Sigmoid colon (tissue), 7 donors: ENCODE measurements around the gene ANKRD35. TPM values are rescaled to one million over a fixed set of nuclear protein-coding genes. Genes with fewer than 3 reads are reported as not detected.
A peak's percentile ranks its signal among the peaks of the same experiment; 100 is the strongest.
"Not testable (repeated sequence)": the region's sequence is repeated elsewhere in the genome, so short reads cannot be mapped to it uniquely, and the experiment has no call there.

Experiments used
- DNase-seq: peaks from one replicate; pipeline ENCODE4 v3.0.0-alpha.2; 2019
- H3K27ac ChIP-seq, 4 donors: fragments of 200-600 bp; sonication (generic); one replicate each; pipeline ENCODE4 v1.5.1; 2016 to 2019; ENCODE audit warnings: mild to moderate bottlenecking in 1 of 4
- H3K27me3 ChIP-seq, 3 donors: fragments of 200-600 bp; sonication (generic); one replicate each; pipeline ENCODE4 v1.5.1; 2019; ENCODE audit warnings: mild to moderate bottlenecking in 1 of 3
- H3K36me3 ChIP-seq, 4 donors: fragments of 200-600 bp; sonication (generic); one replicate each; pipeline ENCODE4 v1.5.1; 2016 to 2019
- H3K4me1 ChIP-seq, 4 donors: fragments of 200-600 bp; sonication (generic); one replicate each; pipeline ENCODE4 v1.5.1; 2017 to 2019
- H3K4me3 ChIP-seq, 4 donors: fragments of 200-600 bp; sonication (generic); one replicate each; pipeline ENCODE4 v1.5.1; 2017 to 2019; ENCODE audit warnings: mild to moderate bottlenecking in 2 of 4, moderate library complexity in 1 of 4
- H3K9me3 ChIP-seq, 4 donors: fragments of 200-600 bp in 3 of 4; sonication (generic) in 3 of 4; one replicate each; pipeline versions ENCODE4 v1.5.1 to v1.6.1; 2013 to 2019
- CTCF ChIP-seq, 4 experiments: fragments of 450-650 bp in 3 of 4; fragments of 200-600 bp in 1 of 4; IDR thresholded peaks; one replicate each; pipeline ENCODE4 v1.5.1; 2016 to 2019; ENCODE audit warnings: antibody characterized with exemption in 4 of 4, mild to moderate bottlenecking in 3 of 4, moderate library complexity in 2 of 4
- EP300 ChIP-seq, 4 donors: sonication (generic); formaldehyde crosslinking; IDR thresholded peaks; one replicate each; pipeline ENCODE4 v1.6.1; 2017; ENCODE audit warnings: antibody characterized with exemption in 4 of 4
- POLR2A ChIP-seq, 2 donors: fragments of 450-650 bp; IDR thresholded peaks; one replicate each; pipeline ENCODE4 v1.6.1; 2016; ENCODE audit warnings: antibody characterized with exemption in 2 of 2, mild to moderate bottlenecking in 2 of 2, moderate library complexity in 2 of 2
- POLR2AphosphoS5 ChIP-seq, 4 donors: sonication (generic); formaldehyde crosslinking; IDR thresholded peaks; one replicate each; pipeline ENCODE4 v1.6.1; 2017; ENCODE audit warnings: antibody characterized with exemption in 4 of 4
- whole genome bisulfite sequencing, 2 donors: extraction: QIAGEN DNeasy Blood & Tissue Kit; methylation state at CpG; one replicate each; pipeline ENCODE4 v1.1.7; 2013; 5-methylcytosine and 5-hydroxymethylcytosine counted together
- intact Hi-C: fragments of 100-400 bp; cut with DNase I; formaldehyde crosslinking; loops from one replicate; pipeline ENCODE4 v1.15.1; 2023
- polyA plus RNA-seq, 3 donors: library from polyadenylated mRNA; stranded (reverse); fragments of 200-250 nt; gene quantifications; one replicate each; pipeline ENCODE4 v1.2.3, GENCODE V29; 2013
- small RNA-seq, 3 donors: library from RNA; depleted of rRNA; stranded (forward); fragments of <200 nt; gene quantifications; one replicate each; pipeline ENCODE3, GENCODE V24; 2016
- total RNA-seq, 4 donors: library from RNA; depleted of rRNA; stranded (reverse); fragments of >200 nt; gene quantifications; one replicate each; pipeline ENCODE4 v1.1.0, GENCODE V29; 2016
- donor health status: healthy with polysubstance abuse.
- donor health status: Bipolar disorder and iron deficiency.
- donor health status: healthy.

The ANKRD35 gene
- total and polyA plus RNA-seq, 7 donors: 0.46 to 13.8 (median 5.2) TPM

GRCh38 chr1:145824499-145824842 is 61.2 kb downstream of the ANKRD35 start:
- 0% methylated on average over 7 of the region's 7 CpGs for WGBS, 2 donors
- Histone ChIP-seq H3K27ac (peak overlapping the region; percentile 86 to 91 (median 90)), H3K9me3 (no peaks in the 10 kb centered on the region), H3K27me3 (no peaks in the 10 kb centered on the region), H3K36me3 (peaks cover 12 to 36% (median 26%) of the 10 kb centered on the region in 4 donors), H3K4me3 (peak overlapping the region; percentile 66 to 89 (median 70)), H3K4me1 (peaks cover 0 to 22% (median 12%) of the 10 kb centered on the region in 4 donors)
- no peak for DNase-seq
- no peak for TF ChIP-seq CTCF (IDR thresholded peaks at IDR 0.05)
- TF ChIP-seq POLR2AphosphoS5 (IDR thresholded peaks at IDR 0.05): no peak
- TF ChIP-seq EP300 (IDR thresholded peaks at IDR 0.05): no peak
- no peak for TF ChIP-seq POLR2A (IDR thresholded peaks at IDR 0.05)
- intact Hi-C loops: no loop called here

GRCh38 chr1:145823565-145824498 is 61.8 kb downstream of the ANKRD35 start, which contains the start of the genes POLR3C and RNF115:
POLR3C (plus strand) TSS chr1:145824200; CDS start chr1:145825777, 1,577 bp downstream.
RNF115 (minus strand) TSS chr1:145824095; CDS start chr1:145823873, 222 bp downstream.
- H3K4me3 ChIP-seq: peak within 1 kb of the TSS; percentile 66 to 89 (median 70)
- peak; percentile 97 for DNase-seq
- peaks cover 0 to 22% (median 12%) of the 10 kb centered on the region in 4 donors for H3K4me1 ChIP-seq
- 0 to 1% methylated on average over 89 of the region's 89 CpGs for WGBS, 2 donors
- intact Hi-C loops: no loop called here
- H3K36me3 ChIP-seq: peaks cover 7 to 30% (median 20%) of the 10 kb centered on the region in 4 donors
- H3K27ac ChIP-seq: peak within 1 kb of the TSS; percentile 86 to 91 (median 90)
- H3K27me3 ChIP-seq: no peaks in the 10 kb centered on the region
- no peaks in the 10 kb centered on the region for H3K9me3 ChIP-seq
- TF ChIP-seq EP300 (IDR thresholded peaks at IDR 0.05): no peak
- TF ChIP-seq POLR2AphosphoS5 (IDR thresholded peaks at IDR 0.05): peak; percentile 76 to 96 (median 92)
- TF ChIP-seq CTCF (IDR thresholded peaks at IDR 0.05): no peak
- TF ChIP-seq POLR2A (IDR thresholded peaks at IDR 0.05): peak in 1 of 2 donors; percentile 62

GRCh38 chr1:145822779-145823331 is 62.8 kb downstream of the ANKRD35 start:
- peak overlapping the region in 2 of 4 donors; percentile 66 to 72 for H3K4me3 ChIP-seq
- H3K27me3 ChIP-seq, intact Hi-C loops, DNase-seq, H3K9me3 ChIP-seq: not testable (repeated sequence)
- H3K36me3 ChIP-seq: peaks cover 7 to 20% (median 13%) of the 10 kb centered on the region in 4 donors
- H3K27ac ChIP-seq: peak overlapping the region in 2 of 4 donors; percentile 63 to 91
- H3K4me1 ChIP-seq: peaks cover 0 to 22% (median 12%) of the 10 kb centered on the region in 4 donors
- 0 to 29% methylated on average over 4 of the region's 16 CpGs for WGBS, 2 donors

- H3K9me3 ChIP-seq, H3K4me3 ChIP-seq, DNase-seq, H3K4me1 ChIP-seq, intact Hi-C loops, H3K36me3 ChIP-seq, H3K27me3 ChIP-seq: not testable (repeated sequence)
- H3K27ac ChIP-seq: peak overlapping the region in 1 of 4 donors; percentile 60
- WGBS, 2 donors: 47 to 79% methylated on average over 4 of the region's 6 CpGs
These were observed 67.6 kb downstream of the ANKRD35 start for GRCh38 chr1:145818095-145818494.

Small RNAs within 50 kb of the gene (small RNA-seq; reads per million reads assigned to genes)
- gene MIR6736: 0 reads per million in 3 donors

Other genes starting within 250 kb of the ANKRD35 start
- gene PDZK1, start 178.5 kb downstream of the ANKRD35 start, total RNA-seq: not detected
- 1 to 10 TPM in 2 of 3 donors, under 1 TPM in 1; 0.51 to 9.7 (median 9.0) TPM for gene PDZK1, start 178.5 kb downstream of the ANKRD35 start, polyA plus RNA-seq
- gene CD160, start 166.4 kb downstream of the ANKRD35 start, total RNA-seq: not detected
- gene CD160, start 166.4 kb downstream of the ANKRD35 start, polyA plus RNA-seq: under 1 TPM in 2 of 3 donors, not detected in 1; 0.31 to 0.60 TPM
- gene RNF115, start 61.8 kb downstream of the ANKRD35 start, total RNA-seq: 10 to 100 TPM; 16.6 to 41.8 (median 23.1) TPM
- gene RNF115, start 61.8 kb downstream of the ANKRD35 start, polyA plus RNA-seq: 1 to 10 TPM; 3.0 to 4.7 (median 3.0) TPM
- 10 to 100 TPM; 18.3 to 37.7 (median 26.9) TPM for gene POLR3C, start 61.7 kb downstream of the ANKRD35 start, total RNA-seq
- 10 to 100 TPM in 2 of 3 donors, 1 to 10 TPM in 1; 9.0 to 16.1 (median 12.6) TPM for gene POLR3C, start 61.7 kb downstream of the ANKRD35 start, polyA plus RNA-seq
- 1 to 10 TPM; 1.6 to 9.1 (median 2.8) TPM for gene NUDT17, start 40.2 kb downstream of the ANKRD35 start, total RNA-seq
- gene NUDT17, start 40.2 kb downstream of the ANKRD35 start, polyA plus RNA-seq: 1 to 10 TPM in 2 of 3 donors, not detected in 1; 1.2 to 2.0 TPM
- gene PIAS3, start 26.8 kb downstream of the ANKRD35 start, total RNA-seq: 10 to 100 TPM; 17.5 to 37.9 (median 21.7) TPM
- 10 to 100 TPM in 1 of 3 donors, 1 to 10 TPM in 2; 5.4 to 13.8 (median 5.5) TPM for gene PIAS3, start 26.8 kb downstream of the ANKRD35 start, polyA plus RNA-seq
- 1 to 10 TPM; 2.5 to 7.4 (median 3.0) TPM for gene ITGA10, start 24.2 kb upstream of the ANKRD35 start, total RNA-seq
- gene ITGA10, start 24.2 kb upstream of the ANKRD35 start, polyA plus RNA-seq: 1 to 10 TPM in 1 of 3 donors, under 1 TPM in 1, not detected in 1; 0.23 to 1.1 TPM
- gene PEX11B, start 32.9 kb upstream of the ANKRD35 start, total RNA-seq: 10 to 100 TPM; 20.2 to 22.5 (median 20.6) TPM
- 10 to 100 TPM; 28.6 to 41.8 (median 33.6) TPM for gene PEX11B, start 32.9 kb upstream of the ANKRD35 start, polyA plus RNA-seq
- gene RBM8A, start 41.6 kb upstream of the ANKRD35 start, total RNA-seq: 100 to 1,000 TPM in 1 of 4 donors, 10 to 100 TPM in 3; 77.8 to 102 (median 96.8) TPM
- gene RBM8A, start 41.6 kb upstream of the ANKRD35 start, polyA plus RNA-seq: 100 to 1,000 TPM in 2 of 3 donors, 10 to 100 TPM in 1; 87.1 to 138 (median 101) TPM
- gene LIX1L, start 72.2 kb upstream of the ANKRD35 start, total RNA-seq: 10 to 100 TPM; 26.9 to 42.5 (median 36.0) TPM
- gene LIX1L, start 72.2 kb upstream of the ANKRD35 start, polyA plus RNA-seq: 1 to 10 TPM; 1.4 to 8.7 (median 3.0) TPM
- 1 to 10 TPM in 2 of 4 donors, under 1 TPM in 2; 0.33 to 1.9 (median 1.0) TPM for gene ANKRD34A, start 78.7 kb upstream of the ANKRD35 start, total RNA-seq
- gene ANKRD34A, start 78.7 kb upstream of the ANKRD35 start, polyA plus RNA-seq: under 1 TPM in 1 of 3 donors, not detected in 2; 0.41 TPM
- 10 to 100 TPM; 23.1 to 32.8 (median 27.4) TPM for gene POLR3GL, start 78.8 kb upstream of the ANKRD35 start, total RNA-seq
- 10 to 100 TPM; 35.9 to 47.4 (median 40.9) TPM for gene POLR3GL, start 78.8 kb upstream of the ANKRD35 start, polyA plus RNA-seq
- 1,000 to 10,000 TPM; 1,623 to 4,609 (median 1,842) TPM for gene TXNIP, start 110.7 kb upstream of the ANKRD35 start, total RNA-seq
- gene TXNIP, start 110.7 kb upstream of the ANKRD35 start, polyA plus RNA-seq: 100 to 1,000 TPM; 326 to 783 (median 548) TPM
- gene HJV, start 135.9 kb upstream of the ANKRD35 start, total RNA-seq: not detected
- gene HJV, start 135.9 kb upstream of the ANKRD35 start, polyA plus RNA-seq: not detected